GM20000 (cell line): ENCODE data around the gene VSX1.
A peak's percentile ranks its signal among the peaks of the same experiment; 100 is the strongest.

Experiments
- DNase-seq: peaks from one replicate; pipeline ENCODE4 v3.0.0; 2012; ENCODE audit warnings: low spot score
- TF ChIP-seq, protein P1 (sequence below): IDR thresholded peaks from 2 replicates; pipeline ENCODE4 v1.5.1; 2012; ENCODE audit warnings: mild to moderate bottlenecking, control low read depth; ENCODE audit errors: extremely low read depth, missing control alignments

Gene VSX1

DNA sequence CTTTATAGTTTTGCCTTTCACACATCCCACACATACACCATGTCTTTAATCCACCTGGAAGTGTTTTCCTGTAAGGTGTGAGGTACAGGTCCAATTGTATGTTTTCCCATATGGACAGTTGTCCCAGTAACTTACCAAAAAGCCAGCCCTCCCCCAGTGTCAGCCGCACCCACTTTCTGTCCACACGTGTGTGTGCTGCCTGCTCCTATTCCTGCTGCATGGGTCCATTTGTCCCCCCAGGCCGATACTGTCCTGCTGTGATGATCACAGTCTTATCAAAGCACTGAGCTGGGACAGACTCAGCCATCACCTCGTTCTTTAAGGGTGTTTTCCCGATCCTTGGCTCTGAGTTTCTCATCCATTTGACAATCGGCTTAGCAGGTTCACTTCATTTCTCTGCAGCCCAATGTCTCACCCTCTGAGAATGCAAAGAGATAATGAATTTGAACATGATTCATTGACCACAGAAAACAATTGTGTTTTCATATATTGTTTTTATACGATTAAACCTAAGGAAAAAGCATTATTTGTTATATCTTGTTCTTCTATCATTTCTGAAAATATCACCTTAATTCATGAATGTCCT is 9.6 kb downstream of the VSX1 start:
- no peak for DNase-seq
- TF ChIP-seq, protein P1, sequence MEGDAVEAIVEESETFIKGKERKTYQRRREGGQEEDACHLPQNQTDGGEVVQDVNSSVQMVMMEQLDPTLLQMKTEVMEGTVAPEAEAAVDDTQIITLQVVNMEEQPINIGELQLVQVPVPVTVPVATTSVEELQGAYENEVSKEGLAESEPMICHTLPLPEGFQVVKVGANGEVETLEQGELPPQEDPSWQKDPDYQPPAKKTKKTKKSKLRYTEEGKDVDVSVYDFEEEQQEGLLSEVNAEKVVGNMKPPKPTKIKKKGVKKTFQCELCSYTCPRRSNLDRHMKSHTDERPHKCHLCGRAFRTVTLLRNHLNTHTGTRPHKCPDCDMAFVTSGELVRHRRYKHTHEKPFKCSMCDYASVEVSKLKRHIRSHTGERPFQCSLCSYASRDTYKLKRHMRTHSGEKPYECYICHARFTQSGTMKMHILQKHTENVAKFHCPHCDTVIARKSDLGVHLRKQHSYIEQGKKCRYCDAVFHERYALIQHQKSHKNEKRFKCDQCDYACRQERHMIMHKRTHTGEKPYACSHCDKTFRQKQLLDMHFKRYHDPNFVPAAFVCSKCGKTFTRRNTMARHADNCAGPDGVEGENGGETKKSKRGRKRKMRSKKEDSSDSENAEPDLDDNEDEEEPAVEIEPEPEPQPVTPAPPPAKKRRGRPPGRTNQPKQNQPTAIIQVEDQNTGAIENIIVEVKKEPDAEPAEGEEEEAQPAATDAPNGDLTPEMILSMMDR, result no peak

- TF ChIP-seq, protein P1, result no peak
- no peak for DNase-seq
Measured at GRCh38 chr20:25071734-25072133, 10.2 kb downstream of the VSX1 start.

- no peak for DNase-seq
- TF ChIP-seq, protein P1, result no peak
Measured at GRCh38 chr20:25070821-25071473, 11.0 kb downstream of the VSX1 start.

- TF ChIP-seq, protein P1, result no peak
- DNase-seq, result no peak
Measured at GRCh38 chr20:25067102-25067987, 14.6 kb downstream of the VSX1 start.

DNA sequence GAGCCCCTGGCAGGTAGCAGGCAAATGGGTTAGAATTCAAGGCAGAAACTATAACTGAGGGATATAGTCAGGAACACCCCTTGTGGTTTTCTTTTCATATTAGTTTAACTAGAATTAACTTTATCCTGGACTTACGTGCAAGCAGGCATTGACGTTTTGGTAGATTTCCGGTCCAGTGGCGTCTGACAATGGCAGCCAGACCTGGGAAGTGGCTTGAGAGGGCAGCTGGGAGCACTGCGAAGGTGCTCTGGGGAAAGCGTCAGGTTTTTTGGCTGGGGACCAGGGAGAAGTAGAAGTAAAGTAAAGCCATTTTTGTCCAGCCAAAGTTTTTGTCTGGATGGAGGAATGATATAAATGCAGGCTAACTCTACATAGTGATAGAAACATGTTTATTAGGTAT is 15.6 kb downstream of the VSX1 start:
- no peak for DNase-seq
- TF ChIP-seq, protein P1, result no peak

- TF ChIP-seq, protein P1, result peak; percentile 68
- DNase-seq, result peak; percentile 70
Measured at GRCh38 chr20:25065625-25066338, 16.2 kb downstream of the VSX1 start.
